ENCODE data around the gene CCDC47.

The CCDC47 gene

GRCh38 chr17:63768433-63768832 is 5.0 kb downstream of the CCDC47 start:
- no peak for TF ChIP-seq CTCF (conservative IDR thresholded peaks at IDR 0.05; ENCODE audit: low read depth, low read length)
- no peak for DNase-seq (ENCODE audit: low read depth)
- H3K4me3 ChIP-seq (ENCODE audit: low read depth, low read length), result no peak overlapping the region

- no peak overlapping the region for H3K4me3 ChIP-seq (ENCODE audit: low read depth, low read length)
- DNase-seq (ENCODE audit: low read depth), result no peak
- no peak for TF ChIP-seq CTCF (conservative IDR thresholded peaks at IDR 0.05; ENCODE audit: low read depth, low read length)
Measured at GRCh38 chr17:63766754-63767153, 6.6 kb downstream of the CCDC47 start.

GRCh38 chr17:63764716-63765115 is 8.7 kb downstream of the CCDC47 start:
- no peak for TF ChIP-seq CTCF (conservative IDR thresholded peaks at IDR 0.05; ENCODE audit: low read depth, low read length)
- no peak for DNase-seq (ENCODE audit: low read depth)
- H3K4me3 ChIP-seq (ENCODE audit: low read depth, low read length), result no peak overlapping the region

- no peak overlapping the region for H3K4me3 ChIP-seq (ENCODE audit: low read depth, low read length)
- TF ChIP-seq CTCF (conservative IDR thresholded peaks at IDR 0.05; ENCODE audit: low read depth, low read length), result no peak
Measured at GRCh38 chr17:63762161-63763078, 11.0 kb downstream of the CCDC47 start.

GRCh38 chr17:63760771-63761539 is 12.4 kb downstream of the CCDC47 start:
- no peak for TF ChIP-seq CTCF (conservative IDR thresholded peaks at IDR 0.05; ENCODE audit: low read depth, low read length)
- H3K4me3 ChIP-seq (ENCODE audit: low read depth, low read length), result no peak overlapping the region
- DNase-seq (ENCODE audit: low read depth), result peak; percentile 34

More at GRCh38 chr17:63762161-63763078, 11.0 kb downstream of the CCDC47 start:
- DNase-seq (ENCODE audit: low read depth), result no peak

GRCh38 chr17:63758428-63758827 is 15.0 kb downstream of the CCDC47 start:
- no peak for DNase-seq (ENCODE audit: low read depth)
- TF ChIP-seq CTCF (conservative IDR thresholded peaks at IDR 0.05; ENCODE audit: low read depth, low read length), result no peak
- H3K4me3 ChIP-seq (ENCODE audit: low read depth, low read length), result no peak overlapping the region

Data from choroid plexus epithelial cell (primary cell).